Measurements from ENCODE around the gene NELFA.

GRCh38 chr4:1939664-1940509 lies 68.9 kb downstream of the NELFA start:
- TF ChIP-seq POLR2A (IDR thresholded peaks at IDR 0.05; ENCODE audit: low read length) = no peak
- no peak for TF ChIP-seq GATA1 (IDR thresholded peaks at IDR 0.05; ENCODE audit: low read depth, low read length)
